NCI-H2107 treated with DMSO at 0.1 percent for 48 hours (cell line): ENCODE results near the gene TCTA.

Experiments used
- DNase-seq: peaks from one replicate; lab custom pipeline; 2025; ENCODE audit not compliant: unreplicated experiment; lab: John Stamatoyannopoulos, UW

The TCTA gene

DNA sequence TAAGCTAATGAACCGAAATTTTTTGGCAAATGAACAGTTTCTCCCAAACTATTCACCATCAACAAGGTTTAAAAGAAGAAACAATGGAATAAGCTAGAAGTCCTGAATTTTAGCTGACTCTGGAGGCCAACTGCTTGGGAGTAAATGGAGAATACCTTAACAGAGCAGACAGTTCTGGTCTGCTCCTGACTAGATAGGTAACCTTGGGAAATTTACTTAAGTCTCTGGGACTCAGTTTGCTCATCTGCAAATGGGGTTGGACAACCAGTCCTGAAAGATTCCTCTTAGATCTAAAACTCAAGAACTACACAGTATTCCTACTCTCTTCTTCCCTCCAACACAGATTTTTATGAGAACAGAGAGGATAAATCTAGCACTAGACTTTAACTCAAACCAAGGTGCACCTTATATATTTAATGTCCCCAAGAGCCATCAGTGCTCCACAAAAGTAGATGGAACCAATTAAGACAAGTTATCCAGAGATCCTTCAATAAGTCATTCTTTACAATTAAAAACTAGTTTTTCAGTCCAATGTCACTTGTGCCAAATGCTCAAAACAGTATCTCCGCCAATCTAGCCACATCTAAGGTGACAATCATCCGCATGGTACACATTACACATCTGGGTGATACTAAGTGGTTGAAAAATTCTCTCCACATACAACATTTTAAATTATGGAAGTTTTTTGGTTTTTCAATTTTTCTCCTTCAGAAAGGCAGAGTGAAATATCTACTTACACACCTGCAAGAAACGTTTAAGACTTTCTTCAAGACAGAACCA is 2.0 kb upstream of the TCTA start:
- DNase-seq, result no peak

DNA sequence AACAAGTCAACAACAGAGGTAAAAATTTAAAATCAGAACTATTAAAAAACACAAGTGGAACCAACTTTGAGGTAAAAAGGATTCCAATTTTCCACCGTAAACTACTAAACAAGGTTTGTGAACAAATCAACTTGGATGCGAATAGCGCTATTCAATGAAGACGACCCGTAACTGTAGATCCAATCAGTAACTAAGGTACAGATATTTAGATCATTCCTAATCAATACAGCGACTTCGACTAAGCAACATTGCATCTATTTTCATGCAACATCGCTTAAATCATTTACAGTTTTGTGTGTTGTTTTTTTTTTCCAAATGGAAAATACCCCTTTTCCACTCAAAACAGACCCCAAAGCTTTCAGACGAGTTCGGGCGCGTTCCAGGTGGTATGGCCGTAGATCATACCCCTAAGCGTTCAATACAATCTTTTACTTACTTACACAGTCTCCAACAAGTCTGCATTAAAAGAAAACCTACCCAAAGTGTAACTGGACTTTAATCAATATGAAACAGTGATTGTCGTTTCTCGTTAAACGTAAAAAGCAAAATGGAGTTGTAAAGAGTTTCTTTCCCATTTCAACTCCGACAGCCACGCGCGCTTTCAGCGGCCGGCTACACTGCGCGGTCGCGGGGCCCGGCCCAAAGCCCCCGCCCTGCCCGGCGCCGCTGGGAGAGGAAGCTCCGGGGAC is 1.2 kb upstream of the TCTA start:
- DNase-seq, result no peak

DNA sequence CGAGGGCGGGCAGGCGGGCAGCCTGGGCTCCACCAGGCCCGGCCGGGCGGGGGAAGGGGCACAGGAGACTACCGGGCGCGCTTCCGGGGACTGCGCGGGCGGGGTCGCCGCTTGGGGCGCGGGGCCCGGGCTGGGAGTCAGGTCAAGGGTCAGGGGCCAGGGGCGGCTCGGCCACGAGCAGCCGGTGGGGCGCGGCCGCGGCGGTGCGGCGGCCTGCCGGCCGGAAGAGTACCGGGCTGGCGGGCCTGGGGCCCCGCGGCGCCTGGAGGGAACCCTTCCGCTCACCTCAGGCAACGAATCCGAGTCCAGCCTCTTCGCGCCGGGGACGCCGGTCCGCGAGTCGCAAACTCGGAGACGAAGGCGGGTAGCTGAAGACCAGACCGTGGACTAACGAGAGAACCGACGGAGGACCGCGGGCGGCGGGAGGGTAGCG is 672 bp upstream of the TCTA start:
- no peak for DNase-seq

DNA sequence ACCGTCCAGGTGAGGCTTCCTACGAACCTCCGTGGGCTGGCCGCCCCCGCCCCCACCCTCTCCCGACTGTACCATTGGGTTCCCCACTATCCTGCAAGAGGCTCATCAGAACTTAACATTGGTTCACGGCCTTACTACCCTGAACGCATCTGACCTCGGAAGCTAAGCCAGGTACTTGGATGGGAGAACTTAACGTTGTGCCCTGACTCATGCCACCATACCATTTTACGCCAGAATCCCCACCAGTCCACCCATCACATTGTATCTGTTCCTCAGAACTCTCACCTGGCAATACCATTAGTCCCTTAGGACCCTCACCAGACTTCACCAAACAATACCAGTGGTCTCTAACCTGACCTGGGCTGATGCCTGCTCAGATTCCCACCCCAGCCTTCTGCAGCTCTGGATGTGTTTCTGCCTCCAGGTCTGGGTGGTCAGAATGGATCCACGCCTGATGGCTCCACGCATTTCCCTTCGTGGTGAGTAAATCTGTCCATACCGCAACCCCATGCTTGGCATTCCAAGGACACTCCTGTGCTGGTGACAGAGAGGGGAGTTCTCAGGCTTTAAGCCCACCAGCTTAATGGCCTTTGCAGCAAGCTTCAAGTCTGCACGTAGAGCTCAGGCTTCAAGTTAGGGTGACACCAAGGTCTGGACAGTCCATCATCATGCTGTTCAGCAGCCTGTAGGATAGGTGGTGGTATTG is 562 bp downstream of the TCTA start:
- DNase-seq, result no peak

DNA sequence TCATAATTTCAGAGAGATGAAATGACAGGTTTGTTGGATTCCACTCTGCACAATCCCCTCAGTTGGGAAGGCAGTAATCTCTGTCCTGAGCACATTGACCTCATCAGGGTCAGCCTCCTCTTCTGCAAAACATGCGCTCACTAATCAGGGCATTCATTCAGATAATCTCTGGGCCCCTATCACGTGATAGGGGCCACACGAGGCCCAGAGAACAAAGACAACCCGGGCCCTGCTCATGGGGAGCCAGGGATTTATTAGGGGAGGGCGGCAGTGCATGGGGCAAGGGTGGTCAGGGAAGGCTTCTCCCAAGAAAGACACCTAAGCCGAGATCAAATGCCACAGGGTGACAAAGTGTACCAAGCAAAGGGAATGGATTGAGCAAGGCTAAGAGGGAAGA is 1.1 kb downstream of the TCTA start:
- DNase-seq, result no peak

DNA sequence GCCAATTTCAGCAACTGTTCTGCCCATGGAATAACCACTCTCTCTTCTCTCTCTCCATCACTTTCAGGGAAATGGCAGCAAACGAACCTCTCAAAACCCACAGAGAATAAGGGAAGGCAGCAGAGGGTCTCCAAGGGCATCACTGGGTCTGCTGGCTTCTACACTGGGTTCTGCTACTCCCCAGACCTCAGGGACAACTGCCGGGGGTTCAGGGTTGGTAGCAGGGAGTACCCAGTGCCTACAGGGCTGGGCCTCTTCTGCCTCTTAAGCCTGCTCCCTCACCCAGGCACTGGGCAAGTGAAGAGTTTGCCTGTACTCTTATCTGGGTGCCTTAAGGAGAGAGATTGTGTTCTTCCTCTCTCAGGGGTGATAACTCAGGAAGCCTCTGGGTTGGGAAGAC is 2.5 kb downstream of the TCTA start:
- no peak for DNase-seq

DNA sequence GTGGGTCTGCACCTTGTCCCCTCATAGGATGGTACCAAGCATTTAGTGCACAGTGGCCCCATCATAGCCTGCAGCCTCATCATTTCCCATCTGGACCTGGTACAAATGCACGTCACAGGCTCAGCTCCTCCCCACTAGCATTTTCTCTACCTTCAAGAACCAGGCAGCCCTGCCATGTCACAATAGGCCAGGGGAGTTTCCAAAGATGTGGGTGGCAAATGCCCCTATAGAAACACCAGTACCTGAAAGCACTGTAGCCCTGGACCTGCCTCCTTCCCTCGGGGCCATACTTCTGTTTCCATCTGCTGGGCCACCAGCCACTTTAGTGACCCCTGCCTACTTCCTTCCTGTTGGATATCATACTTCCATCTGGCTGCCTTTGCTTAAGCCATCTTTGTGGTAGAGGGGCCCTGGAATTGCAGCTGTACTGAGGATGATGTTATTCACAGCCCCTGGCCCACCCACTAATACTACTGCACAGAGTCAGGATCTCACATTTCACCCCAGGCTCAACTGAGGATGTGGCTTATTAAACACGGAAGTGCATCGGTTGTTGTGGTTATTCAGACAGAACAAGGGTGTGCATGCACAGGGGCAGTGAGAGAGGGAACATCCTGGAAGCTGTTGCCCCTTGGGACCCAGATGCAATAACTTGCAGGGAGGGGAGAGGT is 3.8 kb downstream of the TCTA start:
- peak; percentile 21 for DNase-seq

DNA sequence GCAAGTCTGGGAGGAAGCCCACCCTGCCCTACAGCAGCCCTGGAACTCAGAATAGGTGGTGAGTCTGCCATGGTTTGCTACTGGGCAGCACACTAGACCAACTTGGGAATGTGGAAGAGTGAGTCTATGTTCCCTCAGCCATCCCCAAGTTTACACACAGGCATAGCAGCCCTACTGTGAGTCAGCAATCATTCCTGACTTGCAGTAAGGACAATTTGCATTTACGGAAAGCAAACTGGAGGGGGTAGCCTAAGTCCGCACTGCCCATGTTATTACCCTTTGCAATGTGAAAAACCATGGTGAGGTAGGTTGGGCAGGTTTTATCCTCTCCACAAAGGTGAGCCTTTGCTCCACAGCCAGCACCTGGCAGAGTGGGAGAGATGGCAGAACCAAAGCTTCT is 4.6 kb downstream of the TCTA start:
- no peak for DNase-seq

DNA sequence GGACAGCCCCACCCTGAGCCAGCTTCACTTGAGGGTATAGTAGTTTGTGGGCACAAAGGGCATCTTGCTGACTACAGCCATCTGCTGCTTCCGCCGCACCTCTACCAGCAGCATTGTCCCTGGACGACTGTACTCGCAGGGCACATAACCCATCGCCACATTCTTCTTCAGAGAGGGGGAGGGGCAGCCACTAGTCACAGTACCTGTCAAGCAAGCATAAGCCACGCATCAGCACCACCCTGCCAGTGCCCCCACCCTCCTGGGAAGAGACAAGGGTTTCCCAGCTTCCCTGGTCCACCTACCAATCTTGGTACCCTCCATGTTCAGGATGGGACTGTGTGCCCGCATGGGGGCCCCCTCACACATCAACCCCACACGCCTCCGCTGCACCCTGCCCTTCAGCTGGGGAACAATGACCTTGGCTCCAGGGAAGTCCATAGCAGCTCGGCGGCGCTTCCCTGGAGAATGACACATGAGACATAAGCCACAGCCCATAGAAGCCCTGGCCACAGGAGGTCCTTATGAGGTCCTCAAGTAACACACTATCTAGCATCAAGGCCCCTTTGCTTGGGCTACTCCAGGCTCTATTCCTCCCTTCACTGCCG is 5.4 kb downstream of the TCTA start:
- DNase-seq, result peak; percentile 36

DNA sequence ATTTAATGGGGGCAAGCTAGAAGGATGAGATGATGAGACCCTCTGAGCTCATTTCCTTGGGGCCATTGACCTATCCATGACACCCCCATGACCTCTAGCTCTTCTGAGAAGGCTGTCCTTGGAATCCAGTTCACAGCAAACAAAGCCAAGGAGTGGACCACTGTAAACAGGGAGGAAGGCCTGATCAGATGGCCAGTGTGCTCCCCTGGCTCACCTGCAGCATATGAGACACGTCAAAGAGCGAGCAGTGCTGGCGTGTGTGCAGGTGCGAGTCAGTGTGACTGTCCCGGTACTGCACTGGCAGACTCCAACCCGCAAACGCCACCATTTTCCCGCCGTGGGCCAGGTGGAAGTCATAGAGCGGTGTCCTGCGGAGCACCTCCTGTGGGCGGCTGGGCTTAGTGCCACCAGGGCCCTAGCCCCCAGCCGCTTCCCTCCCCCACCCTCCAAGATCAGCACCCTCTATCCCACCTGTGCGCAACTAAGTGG is 9.7 kb downstream of the TCTA start:
- DNase-seq, result no peak

DNA sequence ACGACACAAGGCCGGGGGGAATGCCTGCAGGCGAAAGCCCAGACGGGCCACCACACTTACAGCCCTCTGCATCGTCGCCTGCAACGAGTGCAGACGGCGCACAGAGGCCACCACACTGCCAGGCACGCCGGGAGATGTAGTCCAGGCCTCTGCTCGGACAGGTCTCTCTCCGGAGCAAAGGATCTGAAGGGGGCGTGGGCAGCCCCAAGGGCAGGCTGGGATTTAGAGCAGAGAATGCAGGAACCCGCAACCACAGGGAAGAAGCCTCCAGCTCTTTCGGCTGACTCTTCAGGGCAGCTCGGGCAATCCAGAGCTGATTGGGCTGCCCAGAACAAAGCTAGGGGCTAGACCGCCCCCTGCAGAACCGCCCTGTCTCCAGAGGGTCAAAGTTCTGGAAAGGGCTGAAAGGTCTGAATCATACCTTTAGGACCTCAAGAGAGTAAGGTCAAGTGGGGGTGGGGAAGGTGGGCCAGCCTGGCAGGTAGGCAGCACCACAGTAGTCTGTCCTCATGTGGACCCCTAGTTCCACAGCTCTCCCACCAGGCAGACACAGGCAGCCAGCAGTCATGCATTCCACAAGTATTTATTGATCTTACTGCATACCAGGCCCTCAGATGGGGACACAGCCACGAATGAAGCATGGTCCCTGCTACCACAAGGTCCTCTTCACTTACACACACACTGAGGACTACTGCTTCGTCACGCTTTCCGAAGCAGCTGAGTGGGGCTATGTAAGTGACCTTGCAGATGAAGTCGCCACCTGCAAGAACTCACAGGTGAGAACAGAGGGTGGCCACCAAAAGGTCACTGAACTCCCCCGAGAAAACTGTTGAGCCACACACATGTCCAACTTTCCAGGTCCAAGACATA is 10.4 kb downstream of the TCTA start, which contains the start of gene AMT:
Gene AMT (minus strand): TSS at position 95 of the 870 bp plus-strand sequence. CDS start 23 bp downstream, at position 72.
- DNase-seq, result no peak

DNA sequence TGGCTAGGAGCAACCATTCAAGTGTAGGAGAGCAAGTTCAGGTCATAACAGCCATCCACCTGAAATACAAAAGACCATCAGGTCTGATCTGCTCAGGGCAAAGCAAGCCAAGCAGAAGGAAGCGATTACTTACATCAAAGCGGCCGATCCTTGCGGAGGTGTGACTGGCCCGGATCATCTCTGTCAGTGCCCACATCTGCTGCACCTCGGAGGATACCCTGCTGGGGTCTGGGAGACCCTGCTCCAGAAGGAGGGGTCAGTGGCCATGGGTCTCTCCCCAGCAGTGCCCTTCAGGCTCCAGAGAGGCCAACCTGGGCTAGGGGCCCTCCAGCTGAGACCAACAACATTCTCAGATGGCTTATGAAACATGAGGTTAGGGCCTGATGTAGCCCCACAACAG is 12.6 kb downstream of the TCTA start:
- no peak for DNase-seq

DNA sequence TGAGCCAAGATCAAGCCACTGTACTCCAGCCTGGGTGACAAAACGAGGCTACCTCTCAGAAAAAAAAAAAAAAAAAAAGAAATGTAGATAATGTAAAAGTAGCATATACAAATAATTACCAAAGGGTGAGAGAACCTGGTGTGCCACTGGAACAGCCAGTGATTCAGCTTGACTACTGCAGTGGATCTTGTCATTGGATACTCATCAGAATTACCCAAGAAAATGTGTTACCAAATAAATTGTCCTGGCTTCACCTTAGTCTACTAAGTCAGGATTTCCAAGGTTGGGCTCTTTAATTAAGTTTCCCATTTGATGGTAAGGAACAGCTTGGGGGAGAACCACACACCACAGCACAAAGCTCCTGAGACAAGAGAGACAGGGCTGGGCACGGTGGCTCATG is 15.4 kb downstream of the TCTA start:
- no peak for DNase-seq

DNA sequence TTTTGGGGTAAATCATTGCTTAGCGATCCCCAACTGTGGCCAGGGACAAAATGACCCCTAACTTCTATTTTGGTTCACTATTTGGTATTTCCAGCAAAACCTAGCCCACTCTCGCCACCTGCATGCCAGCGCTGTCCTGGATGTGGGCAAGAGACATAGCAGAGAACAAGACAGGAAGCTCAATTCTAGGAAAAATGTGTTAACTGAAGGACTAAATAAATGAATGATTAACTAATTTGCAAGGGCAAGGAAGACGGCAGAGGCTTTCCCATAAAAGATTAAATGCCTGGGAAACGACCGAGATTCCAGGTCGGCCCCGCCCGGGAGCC is 16.5 kb downstream of the TCTA start:
- DNase-seq, result no peak

DNA sequence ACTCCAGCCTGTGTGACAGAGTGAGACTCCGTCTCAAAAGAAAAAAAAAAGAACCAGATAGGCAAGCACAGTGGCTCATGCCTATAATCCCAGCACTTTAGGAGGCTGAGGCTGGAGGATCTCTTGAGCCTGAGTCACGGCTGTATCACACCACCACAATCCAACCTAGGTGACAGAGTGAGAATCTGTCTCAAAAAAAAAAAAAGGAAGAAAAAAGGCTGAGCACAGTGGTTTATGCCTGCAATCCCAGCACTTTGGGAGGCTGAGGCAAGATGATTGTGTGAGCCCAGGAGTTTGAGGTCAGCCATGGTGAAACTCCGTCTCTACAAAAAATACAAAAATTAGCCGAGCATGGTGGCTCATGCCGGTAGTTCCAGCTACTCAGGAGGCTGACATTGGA is 22.5 kb downstream of the TCTA start:
- no peak for DNase-seq

DNA sequence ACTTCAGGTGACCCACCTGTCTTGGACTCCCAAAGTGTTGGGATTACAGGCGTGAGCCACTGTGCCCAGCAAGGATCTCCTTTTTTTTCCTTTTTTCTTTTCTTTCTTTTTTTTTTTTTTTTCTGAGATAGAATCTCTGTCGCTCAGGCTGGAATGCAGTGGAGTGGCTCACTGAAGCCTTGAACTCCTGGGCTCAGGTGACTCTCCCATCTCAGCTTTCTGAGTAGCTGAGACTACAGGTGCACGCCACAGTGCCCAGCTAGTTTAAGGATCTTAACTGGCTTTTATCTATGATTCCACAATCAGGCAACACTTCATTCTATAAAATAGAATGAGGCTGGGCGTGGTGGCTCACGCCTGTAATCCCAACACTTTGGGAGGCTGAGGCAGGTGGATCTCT is 33.2 kb downstream of the TCTA start:
- no peak for DNase-seq

DNA sequence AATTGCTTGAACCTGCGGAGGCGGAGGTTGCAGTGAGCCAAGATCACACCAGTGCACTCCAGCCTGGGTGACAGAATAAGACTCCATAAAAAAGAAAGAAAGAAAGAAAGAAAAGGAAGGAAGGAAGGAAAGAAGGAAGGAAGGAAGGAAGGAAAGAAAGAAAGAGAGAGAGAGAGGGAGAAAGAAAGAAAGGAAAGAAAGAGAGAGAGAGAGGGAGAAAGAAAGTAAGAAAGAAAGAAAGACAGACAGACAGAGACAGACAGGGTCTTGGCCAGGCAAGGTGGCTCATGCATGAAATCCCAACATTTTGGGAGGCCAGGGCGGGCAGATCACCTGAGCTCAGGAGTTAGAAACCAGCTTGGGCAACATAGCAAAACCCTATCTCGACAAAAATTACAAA is 41.4 kb downstream of the TCTA start:
- no peak for DNase-seq

DNA sequence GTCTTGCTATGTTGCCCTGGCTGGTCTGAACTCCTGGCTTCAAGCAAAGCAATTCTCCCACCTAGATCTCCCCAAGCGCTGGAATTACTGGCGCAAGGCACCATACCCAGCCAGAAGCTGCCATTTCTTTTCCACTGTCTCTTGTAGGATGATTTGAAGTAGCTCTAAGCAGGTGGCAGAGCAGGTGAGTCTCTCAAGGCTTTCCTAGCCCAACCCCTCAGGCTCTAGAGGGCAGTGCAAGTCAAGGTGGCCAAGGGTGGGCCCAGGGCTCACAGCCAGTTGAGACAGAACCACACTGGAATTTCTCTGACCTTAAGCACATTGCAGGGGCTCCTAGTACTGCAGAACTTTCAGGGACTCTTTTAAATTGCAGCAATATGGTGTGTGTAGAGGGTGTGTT is 42.2 kb downstream of the TCTA start:
- peak; percentile 11 for DNase-seq

DNA sequence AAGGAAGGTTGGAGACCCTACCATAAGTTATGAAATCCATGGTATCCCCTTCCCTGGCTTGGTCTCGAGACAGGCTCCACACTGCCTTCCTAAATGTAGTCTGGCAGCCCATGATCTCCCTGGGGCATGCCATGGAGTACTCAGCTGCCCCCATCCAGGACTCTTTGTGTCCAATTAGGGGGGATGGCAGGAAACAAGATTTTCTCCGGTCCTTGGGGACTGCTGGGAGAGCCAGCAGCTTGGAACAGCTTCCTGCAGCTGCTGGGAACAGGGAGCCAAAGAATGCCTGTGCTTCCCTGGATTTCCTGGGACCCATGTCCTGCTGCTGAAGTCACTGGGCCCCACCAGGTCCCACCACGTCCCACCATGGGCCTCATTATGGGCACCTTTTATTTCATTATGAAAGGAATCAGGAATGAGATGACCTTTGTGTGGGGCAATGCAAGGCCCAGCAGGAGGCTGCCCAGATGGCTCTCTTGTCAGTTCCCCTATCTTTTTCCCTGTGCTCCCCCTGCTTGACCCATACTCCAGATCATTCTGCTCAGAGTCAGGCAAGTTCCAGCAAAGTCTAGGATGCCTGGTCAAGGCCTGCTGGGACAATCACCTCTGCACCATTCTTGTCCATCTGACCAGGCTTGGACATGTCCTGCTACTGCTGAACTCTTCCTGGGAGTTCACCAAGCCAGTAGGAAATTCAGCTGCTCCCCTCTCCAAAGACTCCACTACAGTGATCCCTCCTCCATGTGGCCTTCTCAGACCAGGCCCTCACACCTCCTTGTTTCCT is 42.9 kb downstream of the TCTA start:
- DNase-seq, result no peak
